Head of caudate nucleus (tissue), 42 donors: ENCODE results near the gene PCNX3.

ENCODE experiments used
- DNase-seq, 42 donors: peaks; one replicate each; pipeline versions ENCODE4 v3.0.0 to v3.0.0-alpha.2; 2020 to 2021; ENCODE audit warnings: mixed read lengths in 7 of 42
- intact Hi-C: fragments of 100-400 bp; cut with DNase I; formaldehyde crosslinking; loops from one replicate; pipeline ENCODE4 v1.15.0; 2022

Gene PCNX3

GRCh38 chr11:65613091-65613928, 2.3 kb upstream of the PCNX3 start:
- DNase-seq, result peak in 7 of 42 donors; percentile 19 to 44 (median 26)
- intact Hi-C loops, result no loop called here

GRCh38 chr11:65615950-65616574, 486 bp downstream of the PCNX3 start:
- intact Hi-C loops, result loop anchor here (2.0 to 5.0 kb wide), 2 partner anchors 36 to 45 kb away; partner anchors contain the start of gene ZNRD2
- peak in 2 of 42 donors; percentile 9 to 18 for DNase-seq

GRCh38 chr11:65616575-65617001, 1.0 kb downstream of the PCNX3 start:
- intact Hi-C loops, result loop anchor here (5.0 kb wide), 1 partner anchor 36 kb away; no protein-coding TSS in a partner anchor
- DNase-seq, result no peak

- intact Hi-C loops, result loop anchor here (5.0 kb wide), 1 partner anchor 35 kb away; no protein-coding TSS in a partner anchor
- no peak for DNase-seq
Observed at GRCh38 chr11:65617136-65617850, 1.7 kb downstream of the PCNX3 start.

- DNase-seq, result no peak
- intact Hi-C loops, result loop anchor here (5.0 kb wide), 1 partner anchor 34 kb away; no protein-coding TSS in a partner anchor
Observed at GRCh38 chr11:65617990-65618751, 2.6 kb downstream of the PCNX3 start.

GRCh38 chr11:65618763-65619162, 3.2 kb downstream of the PCNX3 start:
- DNase-seq, result no peak
- intact Hi-C loops, result loop anchor here (5.0 kb wide), 1 partner anchor 34 kb away; no protein-coding TSS in a partner anchor

- DNase-seq, result no peak
- intact Hi-C loops, result loop anchor here (5.0 kb wide), 1 partner anchor 33 kb away; no protein-coding TSS in a partner anchor
Observed at GRCh38 chr11:65619281-65619928, 3.8 kb downstream of the PCNX3 start.

- no peak for DNase-seq
- intact Hi-C loops, result loop anchor here (10.0 kb wide), 3 partner anchors 94 to 364 kb away; partner anchors contain the start of gene KAT5
Observed at GRCh38 chr11:65620666-65621065, 5.1 kb downstream of the PCNX3 start.

GRCh38 chr11:65621460-65621859, 5.9 kb downstream of the PCNX3 start:
- DNase-seq, result no peak
- intact Hi-C loops, result loop anchor here (10.0 kb wide), 3 partner anchors 93 to 363 kb away; partner anchors contain the start of gene KAT5

- no peak for DNase-seq
- intact Hi-C loops, result loop anchor here (10.0 kb wide), 3 partner anchors 93 to 363 kb away; partner anchors contain the start of gene KAT5
Observed at GRCh38 chr11:65622011-65622410, 6.4 kb downstream of the PCNX3 start.

- no peak for DNase-seq
- intact Hi-C loops, result loop anchor here (10.0 kb wide), 3 partner anchors 92 to 362 kb away; partner anchors contain the start of gene KAT5
Observed at GRCh38 chr11:65623177-65623576, 7.6 kb downstream of the PCNX3 start.

GRCh38 chr11:65623852-65624616, 8.5 kb downstream of the PCNX3 start:
- intact Hi-C loops, result loop anchor here (10.0 kb wide), 3 partner anchors 91 to 361 kb away; partner anchors contain the start of gene KAT5
- no peak for DNase-seq

- intact Hi-C loops, result loop anchor here (10.0 kb wide), 3 partner anchors 90 to 360 kb away; partner anchors contain the start of gene KAT5
- DNase-seq, result no peak
Observed at GRCh38 chr11:65624931-65625627, 9.5 kb downstream of the PCNX3 start.

- intact Hi-C loops, result loop anchor here (10.0 kb wide), 3 partner anchors 89 to 359 kb away; partner anchors contain the start of gene KAT5
- peak; percentile 56 to 90 (median 78) for DNase-seq
Observed at GRCh38 chr11:65625628-65626342, 10.2 kb downstream of the PCNX3 start.

- intact Hi-C loops, result loop anchor here (10.0 kb wide), 3 partner anchors 88 to 358 kb away; partner anchors contain the start of gene KAT5
- no peak for DNase-seq
Observed at GRCh38 chr11:65627202-65627601, 11.6 kb downstream of the PCNX3 start.
